K562 (cell line): ENCODE results near the gene CMIP. TPM values are rescaled to one million over a fixed set of nuclear protein-coding genes. Genes with fewer than 3 reads are reported as not detected.

ENCODE experiments used
- C11orf30 ChIP-seq: fragments of 450-650 bp; IDR thresholded peaks from 2 replicates; pipeline ENCODE4 v1.6.1; 2016; ENCODE audit warnings: low read depth, mild to moderate bottlenecking
- CREB1 ChIP-seq, 2 experiments: sonication (generic) in 1 of 2; formaldehyde crosslinking in 1 of 2; IDR thresholded peaks; 2 replicates each; pipeline versions ENCODE4 v1.6.1 to v1.8.0; 2012 to 2022; ENCODE audit warnings: inconsistent platforms in 1 of 2, mild to moderate bottlenecking in 1 of 2, missing genetic modification reagents in 1 of 2, moderate library complexity in 1 of 2
- DDX20 ChIP-seq: fragments of 450-650 bp; IDR thresholded peaks from 2 replicates; pipeline ENCODE4 v1.6.1; 2016; ENCODE audit warnings: missing genetic modification characterization, low read depth, mild to moderate bottlenecking, missing compliant biosample characterization, moderate library complexity
- DPF2 ChIP-seq: fragments of 450-650 bp; IDR thresholded peaks from 2 replicates; pipeline ENCODE4 v1.6.1; 2016
- E4F1 ChIP-seq: fragments of 250-450 bp; sonication (Bioruptor Pico); IDR thresholded peaks from 2 replicates; pipeline ENCODE4 v1.5.0; 2021; ENCODE audit warnings: mild to moderate bottlenecking, borderline replicate concordance
- ELF1 ChIP-seq: fragments of 200-800 bp; sonication (Bioruptor generic); IDR thresholded peaks from 2 replicates; pipeline ENCODE4 v1.6.1; 2016; ENCODE audit warnings: missing genetic modification characterization, missing compliant biosample characterization
- FOSL1 ChIP-seq: fragments of 200-800 bp; sonication (Bioruptor generic); conservative IDR thresholded peaks from 2 replicates; pipeline ENCODE4 v1.6.1; 2016; ENCODE audit warnings: missing genetic modification characterization, missing compliant biosample characterization
- HES1 ChIP-seq: fragments of 450-650 bp; IDR thresholded peaks from 2 replicates; pipeline ENCODE4 v1.6.1; 2016; ENCODE audit warnings: low read depth, mild to moderate bottlenecking, moderate library complexity
- HMG20B ChIP-seq: fragments of 250-450 bp; sonication (Bioruptor Pico); IDR thresholded peaks from 2 replicates; pipeline ENCODE4 v1.5.0; 2021; ENCODE audit warnings: mild to moderate bottlenecking
- SLC30A9 ChIP-seq: fragments of 250-450 bp; sonication (Bioruptor Pico); IDR thresholded peaks from 2 replicates; pipeline ENCODE4 v1.8.0; 2022; ENCODE audit warnings: mild to moderate bottlenecking, moderate library complexity
- ZBTB8A ChIP-seq: fragments of 450-650 bp; IDR thresholded peaks from 2 replicates; pipeline ENCODE4 v1.6.1; 2018; ENCODE audit warnings: mild to moderate bottlenecking, moderate library complexity; ENCODE audit not compliant: partially characterized antibody
- ZMIZ1 ChIP-seq, 2 experiments: fragments of 150-350 bp in 1 of 2; IDR thresholded peaks; 2 replicates each; pipeline ENCODE4 v1.6.1; 2012 to 2016; ENCODE audit warnings: low read depth in 2 of 2, low read length in 2 of 2, mild to moderate bottlenecking in 1 of 2, moderate library complexity in 1 of 2
- ZNF695 ChIP-seq: fragments of 450-650 bp; formaldehyde crosslinking; IDR thresholded peaks from 2 replicates; pipeline ENCODE4 v1.4.0; 2020; ENCODE audit warnings: mild to moderate bottlenecking, moderate library complexity
- polyA plus RNA-seq, 8 experiments: library from polyadenylated mRNA; depleted of rRNA in 4 of 8; stranded (reverse) in 5 of 8; unstranded in 3 of 8; fragments of >200 nt; fragmentation: Nextera tagmentation in 2 of 8; fragmentation: Illumina TruSeq in 1 of 8; extraction: Ambion mirVana in 2 of 8; extraction: Trizol in 1 of 8; gene quantifications; 2 replicates each; pipeline versions ENCODE4 v1.2.1 to v1.2.3, GENCODE V29; 2011 to 2014; ENCODE audit warnings: inconsistent platforms in 1 of 8, missing spikeins in 1 of 8
- total RNA-seq, 7 experiments: library from RNA; depleted of rRNA in 6 of 7; stranded (reverse); fragments of >200 nt in 6 of 7; fragmentation: Illumina TruSeq in 2 of 7; extraction: Trizol in 2 of 7; gene quantifications; 2 replicates each; pipeline versions ENCODE4 v1.2.1 to v1.2.3, GENCODE V29; 2011 to 2021; ENCODE audit warnings: low replicate concordance in 1 of 7
- TF ChIP-seq, protein P1 (sequence below), 2 experiments: IDR thresholded peaks in 1 of 2; conservative IDR thresholded peaks in 1 of 2; 2 replicates each; pipeline ENCODE4 v1.6.1; 2016; ENCODE audit warnings: low read depth in 2 of 2, mild to moderate bottlenecking in 1 of 2, missing compliant biosample characterization in 1 of 2, missing genetic modification characterization in 1 of 2, moderate library complexity in 1 of 2
- TF ChIP-seq, protein P2 (sequence below): fragments of 250-450 bp; sonication (Bioruptor Pico); IDR thresholded peaks from 2 replicates; pipeline ENCODE4 v1.8.0; 2022; ENCODE audit warnings: moderate library complexity, mild to moderate bottlenecking, inconsistent platforms

Gene CMIP
- total and polyA plus RNA-seq, 9 of the 15 experiments (the other 6 are each of a cell fraction or from before 2014, with no cell fraction given): 0.94 to 82.5 (median 10.3) TPM

- TF ChIP-seq, protein P1, sequence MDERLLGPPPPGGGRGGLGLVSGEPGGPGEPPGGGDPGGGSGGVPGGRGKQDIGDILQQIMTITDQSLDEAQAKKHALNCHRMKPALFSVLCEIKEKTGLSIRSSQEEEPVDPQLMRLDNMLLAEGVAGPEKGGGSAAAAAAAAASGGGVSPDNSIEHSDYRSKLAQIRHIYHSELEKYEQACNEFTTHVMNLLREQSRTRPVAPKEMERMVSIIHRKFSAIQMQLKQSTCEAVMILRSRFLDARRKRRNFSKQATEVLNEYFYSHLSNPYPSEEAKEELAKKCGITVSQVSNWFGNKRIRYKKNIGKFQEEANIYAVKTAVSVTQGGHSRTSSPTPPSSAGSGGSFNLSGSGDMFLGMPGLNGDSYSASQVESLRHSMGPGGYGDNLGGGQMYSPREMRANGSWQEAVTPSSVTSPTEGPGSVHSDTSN (CRISPR knock-in tag; IDR thresholded peaks at IDR 0.05; ENCODE audit: low read depth): no peak
- TF ChIP-seq, protein P1 (tag; conservative IDR thresholded peaks at IDR 0.05; ENCODE audit: low read depth): peak; percentile 42
- TF ChIP-seq ZMIZ1 (IDR thresholded peaks at IDR 0.05; ENCODE audit: low read depth in 2 of 2, low read length in 2 of 2) (no peak), ELF1 (tag) (no peak), CREB1 (IDR thresholded peaks at IDR 0.05) (no peak), CREB1 (CRISPR knock-in tag; IDR thresholded peaks at IDR 0.05) (no peak), HMG20B (CRISPR knock-in tag) (no peak), DPF2 (0 out of 2 replicates have a peak, but pooled peaks have one; percentile 33), ZNF695 (no peak), DDX20 (no peak), HES1 (no peak), E4F1 (CRISPR knock-in tag) (no peak), FOSL1 (tag) (no peak), C11orf30 (no peak), ZBTB8A (no peak), SLC30A9 (CRISPR knock-in tag) (no peak)
- TF ChIP-seq, protein P2, sequence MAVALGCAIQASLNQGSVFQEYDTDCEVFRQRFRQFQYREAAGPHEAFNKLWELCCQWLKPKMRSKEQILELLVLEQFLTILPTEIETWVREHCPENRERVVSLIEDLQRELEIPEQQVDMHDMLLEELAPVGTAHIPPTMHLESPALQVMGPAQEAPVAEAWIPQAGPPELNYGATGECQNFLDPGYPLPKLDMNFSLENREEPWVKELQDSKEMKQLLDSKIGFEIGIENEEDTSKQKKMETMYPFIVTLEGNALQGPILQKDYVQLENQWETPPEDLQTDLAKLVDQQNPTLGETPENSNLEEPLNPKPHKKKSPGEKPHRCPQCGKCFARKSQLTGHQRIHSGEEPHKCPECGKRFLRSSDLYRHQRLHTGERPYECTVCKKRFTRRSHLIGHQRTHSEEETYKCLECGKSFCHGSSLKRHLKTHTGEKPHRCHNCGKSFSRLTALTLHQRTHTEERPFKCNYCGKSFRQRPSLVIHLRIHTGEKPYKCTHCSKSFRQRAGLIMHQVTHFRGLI (CRISPR knock-in tag): no peak
These were observed 191.8 kb downstream of the CMIP start (continued) for GRCh38 chr16:81636298-81636993.
